ENCODE results near the gene VAMP7.
"Not testable (repeated sequence)": the region's sequence is repeated elsewhere in the genome, so short reads cannot be mapped to it uniquely, and the experiment has no call there.

The VAMP7 gene, protein sequence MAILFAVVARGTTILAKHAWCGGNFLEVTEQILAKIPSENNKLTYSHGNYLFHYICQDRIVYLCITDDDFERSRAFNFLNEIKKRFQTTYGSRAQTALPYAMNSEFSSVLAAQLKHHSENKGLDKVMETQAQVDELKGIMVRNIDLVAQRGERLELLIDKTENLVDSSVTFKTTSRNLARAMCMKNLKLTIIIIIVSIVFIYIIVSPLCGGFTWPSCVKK

DNA sequence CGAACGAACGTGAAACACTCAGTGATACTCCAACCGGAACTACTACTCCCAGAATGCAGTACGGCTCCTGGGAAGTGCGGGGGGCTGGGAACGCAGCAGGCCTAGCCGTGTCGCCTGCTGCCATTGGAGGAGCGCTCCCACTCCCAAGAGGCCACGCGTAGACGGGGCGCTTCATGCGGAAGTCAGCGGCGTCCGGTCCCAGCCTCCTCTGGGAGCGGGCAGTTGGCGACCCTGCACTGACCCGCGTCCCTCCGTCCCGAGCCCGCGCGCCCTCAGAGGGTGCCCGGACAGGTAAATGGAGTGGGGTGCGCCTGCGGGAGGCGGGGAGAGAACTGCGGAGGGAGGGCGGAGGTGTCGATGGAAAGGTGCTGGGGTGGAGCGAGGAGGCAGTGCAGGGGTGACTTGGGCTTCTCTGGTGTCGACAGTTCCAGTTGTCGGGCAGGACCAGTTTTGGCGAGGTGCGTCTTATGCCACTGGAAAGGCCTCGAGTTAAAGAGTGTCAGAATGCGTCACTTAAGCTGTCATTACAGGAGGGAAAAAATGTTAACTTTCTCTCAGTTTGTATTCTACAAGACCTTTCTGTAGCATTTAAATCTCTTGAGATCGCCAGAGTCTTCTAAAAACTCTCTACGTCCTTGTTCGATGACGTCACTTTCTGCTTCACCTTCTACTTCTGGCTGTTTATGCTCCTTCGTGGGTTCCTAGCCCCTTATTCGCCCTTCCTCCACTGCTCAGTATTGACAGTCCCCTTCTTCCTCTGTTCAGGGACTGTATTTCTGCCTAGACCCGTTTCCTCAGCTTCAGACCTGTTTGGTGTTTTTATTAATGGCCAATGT is at the start of gene VAMP7:
Gene VAMP7 (plus strand): TSS at position 188 of the 836 bp plus-strand sequence. CDS start 8,122 bp downstream, outside the sequence.
- DNase-seq, result peak; percentile 84

DNA sequence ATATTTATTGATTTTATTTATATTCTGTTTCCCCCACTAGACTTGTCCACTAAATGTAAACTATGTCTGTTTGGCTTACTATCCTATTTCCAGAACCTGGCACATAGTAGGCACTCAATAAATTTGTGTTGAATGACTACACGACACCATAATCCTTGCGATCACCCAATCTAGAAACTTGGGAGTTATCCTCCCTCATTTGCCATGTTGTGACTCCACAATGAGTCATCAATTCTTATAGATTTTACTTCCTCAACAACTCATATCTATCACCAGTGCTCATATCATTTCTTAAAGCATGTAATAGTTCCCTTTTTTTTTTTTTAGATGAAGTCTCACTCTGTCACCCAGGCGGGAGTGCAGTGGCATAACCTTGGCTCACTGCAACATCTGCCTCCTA is 39.9 kb upstream of the VAMP7 start:
- no peak for DNase-seq

DNA sequence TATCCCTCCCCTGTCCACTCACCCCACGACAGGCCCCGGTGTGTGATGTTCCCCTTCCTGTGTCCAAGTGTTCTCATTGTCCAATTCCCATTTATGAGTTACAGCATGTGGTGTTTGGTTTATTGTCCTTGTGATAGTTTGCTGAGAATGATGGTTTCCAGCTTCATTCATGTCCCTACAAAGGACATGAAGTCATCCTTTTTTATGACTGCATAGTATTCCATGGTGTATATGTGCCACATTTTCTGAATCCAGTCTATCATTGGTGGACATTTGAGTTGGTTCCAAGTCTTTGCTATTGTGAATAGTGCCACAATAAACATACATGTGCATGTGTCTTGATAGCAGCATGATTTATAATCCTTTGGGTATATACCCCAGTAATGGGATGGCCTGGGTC is 29.4 kb upstream of the VAMP7 start:
- not testable (repeated sequence) for DNase-seq

DNA sequence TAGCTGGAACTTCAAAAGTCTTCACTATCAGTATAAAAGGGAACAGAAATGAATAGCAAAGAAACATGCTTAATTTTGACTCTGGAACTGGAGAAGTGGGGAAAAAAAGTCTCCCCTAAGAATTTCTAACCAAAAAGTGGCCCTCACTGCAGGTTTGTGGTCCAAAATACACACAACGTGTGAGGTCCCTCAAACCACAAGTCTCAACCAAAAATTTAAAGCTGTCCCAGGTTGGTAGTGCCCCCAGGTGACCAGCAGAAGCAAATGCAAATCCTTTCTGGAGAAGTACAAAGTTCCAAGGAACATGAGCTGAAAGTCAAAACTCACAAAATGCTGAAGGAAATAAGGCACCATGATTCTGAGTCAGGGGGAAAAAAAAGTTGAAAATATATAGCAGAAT is 23.6 kb upstream of the VAMP7 start:
- DNase-seq, result no peak

DNA sequence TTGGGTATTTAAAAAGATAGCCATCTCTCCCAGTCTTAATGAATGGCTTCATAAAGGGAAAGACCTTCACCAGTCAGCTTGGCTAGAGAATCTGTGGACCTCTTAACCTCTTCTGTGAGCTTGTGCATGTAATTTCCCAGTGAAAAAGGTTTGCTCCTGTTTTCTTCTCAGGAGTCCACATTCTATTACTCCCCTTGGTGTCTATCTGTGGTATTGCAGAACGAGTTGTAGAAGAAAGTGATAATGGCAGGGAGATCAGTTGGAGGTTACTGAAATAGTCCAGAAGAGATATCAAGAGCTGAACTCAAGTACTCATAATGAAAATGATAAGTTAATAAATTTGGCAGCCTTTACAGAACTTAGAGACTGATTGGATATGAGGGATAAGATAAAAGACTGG is 16.5 kb upstream of the VAMP7 start:
- DNase-seq, result no peak

DNA sequence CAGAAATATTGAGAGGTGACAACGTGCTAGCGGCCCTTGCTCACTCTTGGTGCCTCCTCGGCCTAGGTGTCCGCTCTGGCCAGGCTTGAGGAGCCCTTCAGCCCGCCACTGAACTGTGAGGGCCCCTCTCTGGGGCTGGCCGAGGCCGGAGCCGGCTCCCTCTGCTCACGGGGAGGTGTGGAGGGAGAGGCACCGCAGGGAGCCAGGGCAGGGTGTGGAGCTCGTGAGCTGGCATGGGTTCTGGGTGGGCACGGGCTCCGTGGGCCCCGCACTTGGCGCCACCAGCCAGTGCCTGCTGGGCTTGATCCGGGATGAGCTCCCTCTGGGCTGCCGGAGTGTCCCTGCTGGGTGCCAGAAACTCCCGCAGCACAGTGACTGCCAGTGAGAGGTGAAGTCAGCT is 16.0 kb upstream of the VAMP7 start:
- DNase-seq, result no peak

DNA sequence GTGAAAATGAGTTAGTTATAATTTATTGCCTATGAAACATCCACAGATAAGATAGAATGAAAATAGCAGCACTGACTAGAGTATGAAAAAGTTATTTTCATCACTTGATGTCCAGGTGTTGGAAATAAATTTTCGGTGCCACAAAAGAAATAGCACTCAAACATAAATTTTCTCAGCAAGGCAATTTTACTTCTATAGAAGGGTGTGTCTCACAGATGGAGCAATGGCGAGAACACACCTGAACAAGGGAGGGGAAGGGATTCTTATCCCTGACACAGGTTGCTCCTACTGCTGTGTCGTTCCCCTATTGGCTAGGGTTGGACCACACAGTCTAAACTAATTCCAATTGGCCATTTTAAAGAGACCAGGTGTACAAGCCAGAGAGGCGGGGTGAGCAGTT is 13.3 kb upstream of the VAMP7 start:
- no peak for DNase-seq

DNA sequence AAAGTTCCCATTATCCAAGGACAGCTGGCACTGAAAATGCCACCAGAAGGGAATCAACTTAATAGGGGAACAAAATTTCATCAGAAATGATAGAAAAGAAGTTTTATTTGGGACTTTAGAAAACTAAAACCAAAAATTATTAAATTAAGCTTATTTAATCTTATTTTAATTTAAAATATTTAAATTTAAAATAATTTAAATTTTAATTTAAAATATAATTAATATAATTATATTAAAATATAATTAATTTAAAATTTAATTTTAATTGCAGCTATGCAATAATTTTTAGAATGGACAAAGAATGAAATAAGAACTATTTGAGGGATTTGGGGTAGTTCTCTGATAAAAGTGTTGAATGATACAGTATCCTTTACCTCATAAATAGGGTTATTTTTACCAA is 10.2 kb upstream of the VAMP7 start:
- DNase-seq, result no peak

DNA sequence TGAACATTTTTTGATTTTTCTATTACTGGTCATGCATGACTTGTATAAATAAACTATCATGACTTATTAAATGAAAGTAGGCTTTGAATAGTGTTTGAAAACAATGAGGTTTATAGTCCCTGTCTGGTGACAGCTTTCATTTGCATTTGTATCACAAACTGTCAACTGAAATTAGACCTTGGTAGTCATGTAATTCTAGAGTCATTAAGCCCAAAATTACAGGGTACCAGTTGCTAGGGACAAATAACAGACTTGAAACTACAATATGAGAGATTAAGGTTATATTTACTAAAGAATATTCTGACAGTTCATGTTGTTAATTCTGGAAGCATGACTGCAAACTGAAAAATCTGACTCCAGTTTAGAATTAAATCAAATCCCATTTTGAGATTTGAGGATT is 9.2 kb upstream of the VAMP7 start:
- no peak for DNase-seq

DNA sequence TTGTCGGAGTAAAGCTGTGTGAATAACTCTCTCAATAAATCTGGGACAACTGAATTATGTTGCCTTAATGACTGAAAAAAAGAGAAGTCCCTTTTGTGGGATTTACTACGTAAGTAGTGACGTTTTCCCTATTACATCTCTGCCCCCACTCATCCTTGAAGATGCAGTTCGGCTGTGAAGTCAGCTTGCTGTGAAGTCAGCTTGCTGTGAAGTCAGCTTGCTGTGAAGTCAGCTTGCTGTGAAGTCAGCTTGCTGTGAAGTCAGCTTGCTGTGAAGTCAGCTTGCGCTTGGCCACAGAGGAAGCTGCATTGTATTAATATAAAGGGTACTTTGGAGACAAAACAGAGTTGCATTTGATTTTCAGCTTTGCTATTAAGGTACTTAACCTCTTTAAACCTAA is 8.0 kb upstream of the VAMP7 start:
- DNase-seq, result no peak

DNA sequence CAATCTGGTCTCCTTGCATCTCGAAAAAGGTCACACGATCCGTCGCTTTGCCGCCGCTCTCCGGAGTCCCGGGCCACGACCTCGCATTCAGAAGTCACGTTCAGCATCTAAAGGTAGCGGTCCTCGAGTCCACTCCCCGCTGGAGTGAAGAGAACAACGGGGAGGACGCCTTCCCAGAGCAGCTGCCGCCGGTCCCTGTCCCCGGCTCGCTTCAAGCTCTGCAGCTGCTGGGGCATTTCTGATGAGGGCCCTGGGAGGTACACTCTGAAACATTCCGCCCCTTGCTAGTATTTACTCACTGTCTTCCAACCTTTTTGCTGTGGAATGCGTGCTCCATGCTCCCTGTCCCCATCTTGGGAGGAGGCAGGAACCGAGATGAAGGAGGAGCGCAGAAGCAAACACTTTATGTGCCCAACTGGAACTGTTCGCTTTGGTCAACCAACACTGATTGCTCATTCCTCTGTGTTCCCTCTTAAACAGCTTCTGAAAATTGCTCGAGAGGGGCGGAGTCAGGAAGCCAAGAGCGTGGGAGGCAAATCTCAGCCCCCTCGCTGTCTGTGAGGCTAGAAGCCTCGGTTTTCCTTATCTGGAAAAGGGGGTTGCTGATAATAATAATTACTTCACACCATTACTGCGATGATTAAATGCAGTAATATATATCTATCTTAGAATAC is 6.4 kb upstream of the VAMP7 start:
- no peak for DNase-seq

DNA sequence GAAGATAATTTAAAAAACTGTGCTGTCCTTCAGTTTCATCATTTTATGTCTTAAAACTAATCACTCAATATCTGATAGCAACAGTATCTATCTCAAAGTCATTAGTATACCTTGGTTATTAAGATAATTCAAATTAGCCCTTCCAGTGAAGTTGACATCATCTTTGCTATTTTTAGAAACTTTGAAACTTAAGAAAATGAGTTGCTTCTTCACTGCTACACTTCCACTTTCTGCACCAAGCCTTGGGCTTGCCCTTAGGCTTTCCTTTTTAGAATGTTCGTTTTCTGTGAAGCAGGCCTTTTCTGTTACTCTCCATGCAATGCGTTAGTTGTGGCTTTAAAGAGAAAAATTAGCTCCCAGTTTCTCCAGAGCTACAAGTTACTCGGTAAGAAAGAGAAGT is 4.4 kb upstream of the VAMP7 start:
- DNase-seq, result no peak

DNA sequence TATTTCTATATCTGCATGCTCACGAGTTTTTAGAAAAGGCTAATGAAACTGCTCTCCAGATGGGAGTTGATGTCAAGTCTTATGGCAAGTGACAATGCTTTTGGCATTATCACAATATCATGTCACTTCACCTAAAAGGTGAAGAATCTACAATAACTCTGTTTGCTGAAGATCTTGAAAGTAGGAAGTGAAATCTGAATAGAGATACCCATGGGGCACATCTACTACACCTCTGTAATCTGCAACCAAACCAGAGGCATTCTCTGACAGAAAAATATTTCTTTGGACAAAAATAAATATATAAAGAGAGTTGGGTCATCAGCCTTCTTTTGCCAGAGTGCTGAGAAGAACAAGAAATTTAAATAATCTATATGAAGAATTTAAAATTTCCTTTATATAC is 3.9 kb upstream of the VAMP7 start:
- DNase-seq, result no peak

DNA sequence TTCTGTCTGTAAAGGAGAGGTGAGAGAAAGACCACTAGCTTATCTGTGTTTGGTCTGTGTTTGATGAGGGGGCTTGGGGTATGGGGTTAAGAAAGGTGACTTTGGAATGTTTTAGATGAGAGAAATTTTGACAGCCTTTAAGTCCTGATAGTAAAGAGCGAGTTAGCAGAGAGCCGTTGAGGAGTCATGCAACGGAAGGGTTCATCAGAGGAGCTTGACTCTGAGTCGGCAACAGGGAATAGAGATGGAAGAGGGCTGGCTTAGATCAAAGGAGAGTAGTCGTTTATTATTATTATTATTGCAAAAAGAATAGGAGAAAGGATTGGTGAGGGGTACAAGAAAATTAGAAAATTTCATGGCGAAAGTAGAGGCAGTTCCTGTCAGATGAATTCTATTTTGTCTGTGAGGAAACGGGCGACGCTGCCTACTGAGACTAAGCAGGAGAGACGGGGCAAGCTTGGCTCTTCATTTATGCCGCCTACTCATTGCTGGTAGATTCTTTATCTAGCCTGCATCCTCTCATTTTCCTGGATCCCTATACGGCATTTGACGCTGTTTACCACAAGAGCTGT is 473 bp upstream of the VAMP7 start:
- DNase-seq, result no peak

DNA sequence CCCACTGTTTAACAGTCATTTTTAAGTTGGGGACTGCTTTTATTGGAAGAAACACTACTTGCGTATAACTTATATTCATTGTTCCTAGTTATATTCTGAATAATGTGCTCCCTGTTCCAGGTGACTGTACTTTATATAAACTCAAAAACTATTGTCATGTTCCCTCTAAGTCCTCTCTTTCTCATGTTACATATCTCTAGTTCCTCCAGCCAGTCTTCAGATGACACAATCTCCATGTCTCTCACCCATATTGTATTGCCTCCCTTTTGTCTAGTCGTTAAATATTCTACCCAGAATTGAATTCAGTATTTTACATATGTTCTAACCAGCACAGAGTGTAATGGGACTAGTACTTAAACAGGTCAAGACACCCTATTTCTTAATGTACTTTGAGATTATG is 5.3 kb downstream of the VAMP7 start:
- DNase-seq, result no peak

DNA sequence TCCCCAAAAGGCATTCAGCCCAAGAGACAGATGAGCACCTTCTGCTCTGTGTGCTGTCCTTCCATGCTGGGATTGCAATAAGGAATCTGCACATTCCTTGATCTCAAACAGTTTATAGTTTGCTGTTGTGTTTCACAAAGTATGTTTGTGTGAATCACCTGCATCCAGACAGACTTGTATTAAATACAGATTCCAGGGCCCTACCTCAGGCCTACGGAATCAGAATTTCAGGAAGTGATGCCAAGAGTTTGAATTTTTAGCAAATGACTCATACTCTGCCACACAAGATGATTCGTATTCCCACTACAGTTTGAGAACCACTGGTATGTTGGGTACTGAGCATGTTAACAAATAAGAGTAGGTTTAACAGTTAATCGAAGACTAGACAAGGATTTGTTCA is 7.0 kb downstream of the VAMP7 start:
- DNase-seq, result no peak

DNA sequence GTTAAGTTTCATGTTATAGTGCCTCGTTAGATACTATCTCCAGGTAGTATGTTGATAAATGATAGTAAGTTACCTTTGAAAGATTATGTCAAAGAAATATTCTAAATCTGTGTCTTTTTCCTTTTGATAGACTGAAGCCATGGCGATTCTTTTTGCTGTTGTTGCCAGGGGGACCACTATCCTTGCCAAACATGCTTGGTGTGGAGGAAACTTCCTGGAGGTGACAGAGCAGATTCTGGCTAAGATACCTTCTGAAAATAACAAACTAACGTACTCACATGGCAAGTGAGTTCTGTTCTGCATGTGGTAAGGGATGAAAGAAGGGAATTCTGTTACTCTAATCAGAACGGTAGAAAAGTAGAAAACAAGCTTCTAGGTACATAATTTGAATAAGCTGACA is 8.2 kb downstream of the VAMP7 start:
- no peak for DNase-seq

DNA sequence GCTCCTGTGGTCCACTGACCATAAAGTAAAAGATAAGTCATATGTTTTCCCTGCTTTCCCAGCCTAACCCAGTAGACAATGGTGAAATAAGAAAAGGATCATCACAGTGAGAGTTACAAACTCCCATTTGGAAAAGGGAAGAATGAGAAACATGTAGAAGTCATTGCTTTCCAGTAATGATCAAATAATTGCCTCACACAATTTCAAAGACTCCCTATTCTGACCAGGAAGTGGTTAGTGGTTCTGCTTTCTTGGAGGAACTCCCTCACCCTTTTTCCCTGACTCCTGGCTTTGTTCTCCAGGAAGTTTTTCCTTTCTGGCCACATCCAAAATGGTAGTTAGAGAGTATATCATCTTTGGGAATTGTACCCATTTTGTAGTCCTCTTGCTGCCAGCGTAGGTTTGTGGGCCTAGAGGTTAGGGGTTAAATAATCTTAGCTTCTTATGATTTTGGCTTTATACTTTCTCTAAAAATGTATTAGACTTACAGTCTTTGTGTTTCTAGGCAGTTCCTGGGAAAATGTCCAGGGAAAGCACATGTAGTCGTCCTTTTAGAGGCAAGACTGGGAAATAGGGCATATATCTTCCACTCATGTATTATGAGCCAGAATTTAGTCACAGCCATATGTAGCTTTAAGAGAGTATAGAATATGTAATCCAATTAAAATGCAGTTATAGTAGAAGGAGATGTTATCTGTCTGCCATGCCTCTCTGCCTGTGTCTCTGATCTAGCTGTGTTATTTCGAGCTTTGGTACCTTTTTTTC is 10.5 kb downstream of the VAMP7 start:
- DNase-seq, result no peak

DNA sequence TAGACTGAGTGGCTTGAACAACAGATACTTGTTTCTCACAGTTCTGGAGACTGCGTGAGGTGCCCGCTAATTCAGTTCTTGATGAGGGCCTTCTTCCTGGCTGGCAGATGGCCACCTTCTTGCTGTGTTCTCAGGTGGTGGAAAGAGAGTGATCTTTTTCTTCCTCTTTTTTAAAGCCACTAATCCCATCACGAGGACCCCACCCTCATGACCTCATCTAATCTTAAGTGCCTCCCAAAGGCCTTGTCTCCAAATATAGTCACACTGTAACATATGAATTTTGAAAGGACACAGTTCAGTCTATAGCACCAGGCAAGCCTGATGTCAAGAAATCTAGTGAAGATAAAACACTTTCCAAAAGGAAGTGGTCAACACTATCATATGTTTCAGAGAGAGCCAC is 12.4 kb downstream of the VAMP7 start:
- DNase-seq, result no peak

DNA sequence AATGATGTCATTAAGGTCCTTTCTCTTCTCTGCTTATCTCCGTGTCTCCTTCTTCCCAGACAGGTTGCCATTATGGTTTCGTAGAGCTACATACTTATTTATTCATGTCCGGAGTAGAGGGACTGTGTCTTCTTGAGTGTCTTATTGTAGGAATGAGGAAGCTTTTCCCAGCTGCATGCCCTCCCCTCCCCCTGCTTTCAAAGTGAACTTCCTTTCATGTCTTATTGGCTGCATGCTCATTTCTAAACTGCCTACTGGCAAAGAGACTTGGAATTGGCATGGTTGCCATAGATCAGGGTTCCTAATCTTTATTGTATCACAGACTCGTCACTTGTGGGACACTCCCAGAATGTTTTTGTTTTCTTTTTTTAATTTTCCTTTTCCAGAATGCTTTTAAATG is 15.4 kb downstream of the VAMP7 start:
- DNase-seq, result no peak

DNA sequence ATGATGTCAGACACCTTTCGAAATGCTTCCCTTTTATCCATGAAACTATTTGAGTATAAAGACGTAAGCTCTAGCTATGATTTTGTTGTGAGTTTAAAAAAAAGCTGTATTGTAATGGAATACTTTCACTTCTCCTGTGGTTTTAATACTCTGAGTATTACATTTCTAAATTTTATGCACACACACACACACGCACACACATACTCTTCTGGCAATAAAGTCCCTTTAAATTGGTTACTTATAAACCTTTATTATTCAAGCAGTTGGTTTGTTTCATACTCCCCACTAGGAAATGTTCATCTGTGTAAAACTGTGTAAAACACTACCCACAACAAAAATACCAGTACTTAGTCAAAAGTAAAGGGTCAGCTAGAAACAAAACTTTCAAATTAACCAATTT is 18.2 kb downstream of the VAMP7 start:
- DNase-seq, result no peak

DNA sequence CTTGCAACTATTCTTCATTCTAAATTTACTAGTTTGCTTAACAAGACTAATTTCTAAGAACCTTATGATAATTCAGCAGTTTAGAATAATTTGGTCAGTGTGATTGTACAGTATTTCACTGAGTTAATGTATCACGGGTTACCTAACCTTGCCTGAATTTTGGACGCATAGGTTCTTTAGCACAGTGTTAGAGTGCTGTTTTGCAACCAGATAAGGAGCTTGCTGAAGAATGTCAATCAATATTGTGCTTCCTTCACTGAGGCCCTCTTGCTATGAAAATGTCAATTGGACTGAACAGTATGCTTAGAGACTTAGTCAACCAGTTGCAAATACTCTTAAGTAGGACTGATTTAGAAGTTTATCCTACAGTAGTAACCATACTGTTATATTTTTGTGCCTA is 19.6 kb downstream of the VAMP7 start:
- DNase-seq, result no peak

DNA sequence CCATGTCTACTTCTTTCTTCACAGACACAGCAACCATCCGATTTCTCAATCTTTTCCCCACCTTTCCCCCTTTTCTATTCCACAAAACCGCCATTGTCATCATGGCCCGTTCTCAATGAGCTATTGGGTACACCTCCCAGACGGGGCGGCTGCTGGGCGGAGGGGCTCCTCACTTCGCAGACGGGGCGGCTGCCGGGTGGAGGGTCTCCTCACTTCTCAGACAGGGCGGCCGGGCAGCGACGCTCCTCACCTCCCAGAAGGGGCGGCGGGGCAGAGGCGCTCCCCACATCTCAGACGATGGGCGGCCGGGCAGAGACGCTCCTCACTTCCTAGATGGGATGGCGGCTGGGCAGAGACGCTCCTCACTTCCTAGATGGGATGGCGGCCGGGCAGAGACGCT is 26.5 kb downstream of the VAMP7 start:
- not testable (repeated sequence) for DNase-seq

All from NCI-H1092 (cell line).